WTC11 (cell line): ENCODE measurements around the gene RRP7A.

Experiments
- CTCF ChIP-seq: fragments of 200-600 bp; IDR thresholded peaks from 2 replicates; pipeline ENCODE4 v1.8.0; 2022; ENCODE audit warnings: antibody characterized with exemption
- FOXJ3 ChIP-seq: sonication (generic); formaldehyde crosslinking; IDR thresholded peaks from 2 replicates; pipeline ENCODE4 v1.9.0; 2021; ENCODE audit warnings: missing genetic modification reagents, mild to moderate bottlenecking, borderline replicate concordance
- IRF1 ChIP-seq: sonication (generic); formaldehyde crosslinking; IDR thresholded peaks from 2 replicates; pipeline ENCODE4 v1.8.0; 2023; ENCODE audit warnings: missing genetic modification reagents
- STAT6 ChIP-seq: sonication (generic); formaldehyde crosslinking; conservative IDR thresholded peaks from 2 replicates; pipeline ENCODE4 v1.8.1; 2023; ENCODE audit warnings: mild to moderate bottlenecking, low read depth, missing genetic modification reagents, moderate library complexity

- TF ChIP-seq CTCF (no peak), STAT6 (CRISPR knock-in tag) (no peak), IRF1 (no peak), FOXJ3 (CRISPR knock-in tag) (no peak)
These were observed 48.2 kb downstream of the RRP7A start for GRCh38 chr22:42471441-42471840.
